Astrocyte of the spinal cord (primary cell): Measurements from ENCODE around the gene CDC14A.
A peak's percentile ranks its signal among the peaks of the same experiment; 100 is the strongest.
"Not testable (repeated sequence)": the region's sequence is repeated elsewhere in the genome, so short reads cannot be mapped to it uniquely, and the experiment has no call there.

Source experiments
- DNase-seq: peaks from one replicate; pipeline ENCODE4 v3.0.0; 2011; ENCODE audit warnings: low read depth, low spot score
- H3K4me3 ChIP-seq: 2 replicates; pipeline ENCODE4 v1.5.1; 2011; ENCODE audit warnings: low read depth, mild to moderate bottlenecking, low read length, moderate library complexity
- CTCF ChIP-seq: IDR thresholded peaks from 2 replicates; pipeline ENCODE4 v1.5.1; 2012; ENCODE audit warnings: low read depth, mild to moderate bottlenecking, low read length, inconsistent platforms
- in situ Hi-C: cut with HindIII; loops from 2 replicates; pipeline ENCODE4 v1.10.0; 2017; ENCODE audit warnings: low sequenced_read_pairs

CDC14A gene

DNA sequence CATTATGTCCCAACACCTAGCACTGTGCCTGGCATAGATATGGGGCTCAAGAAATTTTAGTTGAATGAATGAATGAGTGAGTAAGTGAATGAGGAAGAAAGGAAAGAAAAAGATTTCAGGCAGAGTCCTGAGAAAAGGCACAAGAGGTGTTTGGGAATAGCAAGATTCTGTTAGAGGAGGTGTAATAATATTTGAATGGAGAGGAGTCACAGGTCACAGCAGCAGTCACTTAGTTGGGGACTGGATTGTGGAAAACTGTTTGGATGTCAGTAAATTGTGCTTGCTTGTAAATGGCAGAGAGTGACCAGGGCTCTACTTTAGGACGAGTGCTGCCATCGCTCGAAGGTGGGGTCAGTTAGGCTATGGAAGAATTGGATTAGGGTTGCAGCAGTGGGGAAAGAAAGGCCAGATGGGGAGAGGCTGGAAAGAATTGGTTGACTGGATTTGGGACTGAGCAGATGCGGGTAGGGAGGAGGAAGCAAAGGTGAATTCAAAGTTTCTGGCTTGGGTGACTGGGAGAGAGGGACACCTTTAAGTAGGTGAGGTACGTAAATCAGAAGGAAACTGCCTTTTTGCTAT is 9.3 kb downstream of the CDC14A start:
- no peak for TF ChIP-seq CTCF
- DNase-seq = no peak
- no peak overlapping the region for H3K4me3 ChIP-seq
- in situ Hi-C loops = no loop called here

- in situ Hi-C loops = no loop called here
- no peak for TF ChIP-seq CTCF
- H3K4me3 ChIP-seq = no peak overlapping the region
- peak; percentile 53 for DNase-seq
Observed at GRCh38 chr1:100362821-100363466, 10.6 kb downstream of the CDC14A start.

GRCh38 chr1:100363831-100364230 is 11.5 kb downstream of the CDC14A start:
- TF ChIP-seq CTCF = no peak
- H3K4me3 ChIP-seq = no peak overlapping the region
- DNase-seq = no peak
- in situ Hi-C loops = no loop called here

- no peak overlapping the region for H3K4me3 ChIP-seq
- no peak for TF ChIP-seq CTCF
- in situ Hi-C loops = no loop called here
- no peak for DNase-seq
Observed at GRCh38 chr1:100364697-100365096, 12.4 kb downstream of the CDC14A start.

- no peak overlapping the region for H3K4me3 ChIP-seq
- DNase-seq = no peak
- in situ Hi-C loops = no loop called here
- TF ChIP-seq CTCF = no peak
Observed at GRCh38 chr1:100366209-100366525, 13.9 kb downstream of the CDC14A start.

DNA sequence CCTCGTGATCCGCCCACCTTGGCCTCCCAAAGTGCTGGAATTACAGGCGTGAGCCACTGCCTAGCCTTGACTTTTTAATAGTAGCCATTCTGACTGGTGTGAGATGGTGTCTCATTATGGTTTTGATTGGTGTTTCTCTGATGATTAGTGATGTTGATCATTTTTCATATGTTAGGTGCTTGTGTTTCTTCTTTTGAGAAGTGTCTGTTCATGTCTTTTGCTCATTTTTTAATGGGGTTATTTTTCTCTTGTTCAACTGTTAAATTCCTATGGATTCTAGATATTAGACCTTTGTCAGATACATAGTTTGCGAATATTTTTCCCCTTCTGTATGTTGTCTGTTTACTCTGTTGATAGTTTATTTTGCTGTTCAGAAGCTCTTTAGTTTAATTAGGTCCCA is 17.0 kb downstream of the CDC14A start:
- H3K4me3 ChIP-seq, in situ Hi-C loops, DNase-seq: not testable (repeated sequence)

GRCh38 chr1:100373953-100374352 is 21.6 kb downstream of the CDC14A start:
- H3K4me3 ChIP-seq, in situ Hi-C loops, DNase-seq: not testable (repeated sequence)

DNA sequence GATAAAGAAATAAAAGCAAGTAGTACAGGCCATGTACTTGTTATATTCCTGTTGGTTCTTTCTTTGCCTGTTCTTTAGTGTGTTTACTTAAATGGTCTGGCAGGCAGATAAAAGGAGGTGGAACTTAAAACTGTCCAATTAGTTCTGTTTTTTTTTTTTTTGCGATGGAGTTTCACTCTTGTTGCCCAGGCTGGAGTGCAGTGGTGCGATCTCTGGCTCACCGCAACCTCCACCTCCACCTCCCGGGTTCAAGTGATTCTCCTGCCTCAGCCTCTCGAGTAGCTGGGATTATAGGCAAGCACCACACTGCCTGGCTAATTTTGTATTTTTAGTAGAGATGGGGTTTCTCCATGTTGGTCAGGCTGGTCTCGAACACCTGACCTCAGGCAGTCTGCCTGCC is 24.6 kb downstream of the CDC14A start:
- H3K4me3 ChIP-seq, in situ Hi-C loops, DNase-seq: not testable (repeated sequence)
